ENCODE measurements around the gene PEDS1.
"Not testable (repeated sequence)": the region's sequence is repeated elsewhere in the genome, so short reads cannot be mapped to it uniquely, and the experiment has no call there.

Gene PEDS1

DNA sequence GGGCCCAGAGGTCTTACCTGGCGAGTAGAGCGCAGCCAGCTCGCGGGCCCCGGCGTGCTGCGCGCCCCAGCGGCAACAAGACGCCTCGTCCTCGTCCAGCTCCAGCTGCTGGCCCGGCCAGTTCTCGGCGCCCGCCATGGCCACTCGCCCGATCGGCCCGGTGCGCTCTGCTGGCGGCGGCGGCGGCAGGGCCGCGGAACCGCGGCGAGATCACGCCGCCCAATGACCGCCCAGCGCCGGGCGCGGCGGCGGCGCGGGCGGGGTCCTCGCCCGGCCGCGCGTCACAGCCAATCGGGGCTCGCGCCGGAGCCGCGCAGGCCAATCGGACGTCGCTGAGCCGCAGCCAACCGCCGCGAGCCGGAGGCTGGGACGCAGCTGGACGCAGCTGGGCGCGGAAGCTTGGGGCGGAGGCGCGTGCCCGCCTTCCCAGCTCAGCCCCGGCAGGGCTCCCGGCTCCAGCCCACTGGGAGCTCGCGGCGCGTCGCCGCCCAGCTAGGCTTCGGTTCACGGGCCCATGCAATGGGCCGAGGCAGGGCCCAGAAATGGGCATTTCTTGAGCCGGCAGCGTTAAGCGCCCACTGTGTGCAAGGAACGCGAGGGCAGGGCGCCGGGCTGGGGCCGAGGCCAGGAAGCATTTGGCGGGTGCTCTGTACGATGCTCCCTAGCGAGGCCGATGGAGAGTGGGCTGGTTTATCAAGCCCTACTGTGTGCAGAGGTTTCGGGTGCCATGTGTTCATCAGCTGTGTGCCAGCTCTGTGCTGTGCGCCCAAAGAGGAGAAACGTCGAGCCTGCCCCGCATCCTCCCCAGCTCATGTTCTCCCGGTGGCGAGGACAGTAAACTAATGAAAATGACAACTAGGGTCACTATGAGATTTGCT lies at the start of gene PEDS1:
Gene PEDS1 (minus strand): TSS at position 224 of the 878 bp plus-strand sequence. CDS start 86 bp downstream, at position 138.
- DNase-seq (ENCODE audit: low read depth): no peak

DNA sequence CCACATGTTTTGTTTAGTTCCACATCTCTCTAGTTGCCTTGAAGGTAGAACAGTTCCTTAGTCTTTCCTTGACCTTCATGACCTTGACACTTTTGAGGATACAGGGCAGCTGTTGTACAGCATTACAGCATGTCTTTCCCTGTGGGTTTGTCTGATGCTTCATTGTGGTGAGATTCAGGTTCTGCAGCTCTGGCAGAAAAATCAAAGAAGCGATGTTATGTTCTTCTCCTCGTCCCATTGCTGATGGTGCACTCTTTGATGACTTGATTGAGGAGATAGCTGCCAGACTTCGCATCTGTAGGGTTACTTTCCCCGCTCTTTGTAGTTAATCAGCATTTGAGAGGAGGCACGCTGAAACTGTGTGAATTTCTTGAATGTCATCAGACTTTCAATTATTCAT lies 49.2 kb upstream of the PEDS1 start:
- no peak for DNase-seq (ENCODE audit: low read depth)

DNA sequence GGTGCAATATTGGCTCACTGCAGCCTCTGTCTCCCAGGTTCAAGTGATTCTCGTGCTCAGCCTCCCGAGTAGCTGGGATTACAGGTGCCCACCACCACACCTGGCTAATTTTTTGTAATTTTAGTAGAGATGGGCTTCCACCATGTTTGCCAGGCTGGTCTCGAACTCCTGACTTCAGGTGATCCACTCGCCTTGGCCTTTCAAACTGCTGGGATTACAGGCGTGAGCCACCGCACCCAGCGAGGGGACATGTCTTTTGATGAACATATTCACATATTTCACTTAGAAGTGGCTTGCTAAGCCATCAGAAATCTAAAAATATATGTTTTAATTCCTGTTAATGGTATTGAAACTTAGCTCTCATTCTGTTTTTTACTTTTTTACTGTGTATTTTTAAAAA lies 48.2 kb upstream of the PEDS1 start:
- DNase-seq (ENCODE audit: low read depth): not testable (repeated sequence)

- DNase-seq (ENCODE audit: low read depth): no peak
These were observed 47.1 kb upstream of the PEDS1 start for GRCh38 chr20:50200482-50201104.

GRCh38 chr20:50199703-50200102 lies 46.2 kb upstream of the PEDS1 start:
- DNase-seq (ENCODE audit: low read depth): no peak

DNA sequence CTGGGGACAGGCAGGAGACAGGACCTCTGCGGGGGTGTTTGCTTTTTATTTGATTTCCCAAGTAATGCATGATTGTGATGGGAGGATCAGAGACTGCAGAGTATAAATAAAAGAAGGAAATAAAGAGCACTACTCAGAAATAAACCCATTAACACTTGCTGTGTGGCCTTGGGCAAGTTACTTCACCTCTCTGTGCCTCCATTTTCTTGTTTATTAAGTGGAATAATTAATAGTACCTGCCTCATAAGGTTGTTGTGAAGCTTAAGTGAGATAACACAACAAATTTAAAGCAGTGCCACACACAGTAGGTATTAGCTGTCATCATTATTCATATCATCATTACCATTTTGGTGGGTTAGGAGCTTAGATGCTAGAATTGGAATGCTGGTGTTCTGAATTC lies 45.2 kb upstream of the PEDS1 start:
- DNase-seq (ENCODE audit: low read depth): no peak

- DNase-seq (ENCODE audit: low read depth): no peak
These were observed 44.7 kb upstream of the PEDS1 start for GRCh38 chr20:50198180-50198666.

- DNase-seq (ENCODE audit: low read depth): no peak
These were observed 44.1 kb upstream of the PEDS1 start for GRCh38 chr20:50197463-50198179.

DNA sequence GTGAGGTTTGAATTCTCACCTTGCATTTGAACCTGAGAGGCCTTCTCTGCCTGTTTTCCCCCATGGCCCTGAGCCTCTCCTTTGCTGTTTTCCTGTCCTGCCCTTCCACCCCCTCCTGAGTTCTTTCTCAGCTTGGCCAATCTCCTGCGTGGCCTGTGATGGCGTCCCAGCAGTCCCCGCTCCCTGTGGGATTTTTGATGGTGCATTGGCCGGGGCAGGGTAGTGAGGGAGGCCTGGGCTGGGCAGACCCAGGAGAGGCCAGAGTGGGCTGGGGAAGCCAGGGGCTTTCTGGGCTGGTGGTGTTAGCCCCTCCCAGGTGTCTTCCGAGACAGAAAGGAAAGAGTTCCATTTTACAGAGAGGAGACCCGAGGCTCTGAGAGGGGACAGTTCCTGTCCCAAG lies 43.4 kb upstream of the PEDS1 start:
- DNase-seq (ENCODE audit: low read depth): no peak

DNA sequence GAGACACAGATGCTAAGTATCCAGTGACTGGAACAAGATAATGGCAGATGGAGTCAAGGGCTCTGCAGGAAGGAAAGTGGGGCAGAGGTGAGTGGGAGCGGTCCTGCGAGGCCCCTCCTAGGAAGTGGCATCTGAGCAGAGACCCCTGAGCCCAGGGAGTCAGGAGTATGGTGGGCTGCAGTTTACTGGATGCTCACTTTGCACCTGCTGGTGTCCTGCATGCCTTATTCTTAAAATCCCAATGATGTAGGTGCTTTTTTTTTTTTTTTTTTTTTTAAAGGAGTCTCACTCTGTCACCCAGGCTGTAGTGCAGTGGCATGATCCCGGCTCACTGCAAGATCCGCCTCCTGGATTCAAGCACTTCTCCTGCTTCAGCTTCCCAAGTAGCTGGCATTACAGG lies 42.7 kb upstream of the PEDS1 start:
- DNase-seq (ENCODE audit: low read depth): no peak

DNA sequence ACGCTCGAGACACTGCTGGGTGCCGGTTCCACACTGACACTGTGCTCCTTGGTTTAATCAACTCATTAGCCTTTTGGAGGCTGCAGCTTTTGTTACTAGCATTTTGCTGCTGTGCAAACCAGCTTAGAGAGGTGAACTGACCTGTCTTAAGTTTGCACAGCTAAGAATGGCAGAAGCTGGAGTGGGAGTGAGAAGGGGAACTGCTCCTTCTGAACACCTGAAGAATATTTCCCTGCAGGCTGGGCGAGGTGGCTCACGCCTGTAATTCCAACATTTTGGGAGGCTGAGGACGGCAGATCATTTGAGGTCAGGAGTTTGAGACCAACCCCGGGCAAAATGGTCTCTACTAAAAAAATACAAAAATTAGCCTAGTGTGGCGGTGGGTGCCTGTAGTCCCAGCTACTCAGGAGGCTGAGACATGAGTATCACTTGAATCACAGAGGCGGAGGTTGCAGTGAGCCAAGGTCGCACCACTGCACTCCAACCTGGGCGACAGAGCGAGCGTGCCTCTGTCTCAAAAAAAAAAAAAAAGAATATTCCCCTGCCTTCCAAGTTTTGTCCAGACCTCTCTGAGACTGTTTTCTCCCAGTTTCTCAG lies 42.1 kb upstream of the PEDS1 start:
- no peak for DNase-seq (ENCODE audit: low read depth)

DNA sequence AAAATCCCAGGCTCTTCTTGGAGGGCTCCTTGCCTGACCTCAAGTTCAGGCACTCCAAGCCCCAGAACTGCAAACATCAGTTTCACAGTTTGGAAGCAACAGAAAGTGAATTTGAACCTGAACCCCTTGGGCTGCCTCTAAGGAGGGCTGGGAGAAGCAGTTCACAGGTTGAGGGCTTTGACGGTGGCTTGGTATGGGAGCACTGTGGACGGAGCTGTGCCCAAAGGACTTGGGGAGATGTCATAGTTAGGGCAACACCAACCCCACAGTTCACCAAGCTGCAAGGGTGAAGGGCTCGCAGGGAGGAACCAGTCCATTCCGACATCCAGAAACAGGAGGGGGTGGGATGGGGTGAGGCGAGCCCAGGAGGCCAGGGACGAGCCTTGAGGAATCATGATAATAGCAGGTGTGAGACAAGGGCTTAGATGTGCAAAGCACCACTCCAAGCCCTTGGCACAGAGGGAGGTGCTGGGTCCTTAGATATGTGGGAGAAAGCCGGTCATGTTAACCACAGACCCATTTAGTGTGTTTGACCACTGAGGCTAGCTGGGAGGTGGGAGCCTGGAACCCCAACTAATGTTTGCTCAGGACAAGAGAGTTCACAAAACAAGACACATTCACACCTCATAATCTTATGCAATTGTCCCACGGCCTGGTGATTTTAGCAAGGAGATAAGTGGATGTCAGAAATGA lies 41.5 kb upstream of the PEDS1 start:
- DNase-seq (ENCODE audit: low read depth): no peak

DNA sequence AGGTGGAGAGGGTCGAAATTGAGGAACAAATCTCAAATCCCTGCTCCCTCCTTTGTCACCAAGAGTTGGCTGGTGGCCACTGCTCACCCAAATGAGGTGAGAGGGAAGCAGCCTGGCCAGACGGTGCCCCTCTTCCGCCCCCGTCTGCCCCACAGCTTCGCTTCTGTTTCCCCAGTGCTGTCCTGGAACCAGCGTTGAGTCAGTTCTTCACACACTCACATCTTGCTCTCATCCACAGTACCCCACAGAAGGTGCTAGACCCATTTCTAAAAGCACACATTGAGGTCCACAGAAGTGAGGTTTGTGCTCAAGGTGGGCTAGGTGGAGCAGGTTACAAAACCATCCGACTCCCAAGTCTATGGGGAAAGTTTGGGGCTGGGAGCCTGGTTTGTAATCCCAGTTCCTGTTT lies 40.9 kb upstream of the PEDS1 start:
- no peak for DNase-seq (ENCODE audit: low read depth)

DNA sequence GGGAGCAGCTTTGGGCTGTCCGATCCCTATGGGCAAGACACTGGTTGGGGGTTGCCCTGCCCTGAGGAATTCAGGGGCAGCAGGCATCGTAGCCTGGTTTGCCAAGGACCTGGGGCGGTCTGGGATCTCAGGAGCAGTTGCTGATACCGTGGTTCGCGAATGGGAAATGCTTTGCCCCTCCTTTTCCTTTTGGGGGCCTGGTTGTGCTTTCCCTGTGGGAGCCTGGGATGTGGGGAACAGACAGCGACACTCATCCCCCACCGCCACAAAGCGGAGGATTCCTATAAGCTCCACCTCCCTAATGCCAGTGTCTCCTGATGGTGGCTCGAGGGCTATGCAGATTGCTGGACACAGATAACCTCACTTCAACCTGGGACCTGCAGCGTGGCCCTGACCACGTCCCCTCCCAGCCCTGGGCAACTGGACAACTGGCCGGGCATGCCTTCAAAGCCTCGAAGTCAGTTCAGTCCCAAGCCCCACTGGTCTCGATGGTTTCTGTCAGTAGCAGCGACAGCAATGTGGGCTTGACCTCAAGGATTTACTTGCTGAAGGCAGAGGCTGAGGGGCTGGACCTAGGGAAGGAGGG lies 40.4 kb upstream of the PEDS1 start:
- DNase-seq (ENCODE audit: low read depth): no peak

DNA sequence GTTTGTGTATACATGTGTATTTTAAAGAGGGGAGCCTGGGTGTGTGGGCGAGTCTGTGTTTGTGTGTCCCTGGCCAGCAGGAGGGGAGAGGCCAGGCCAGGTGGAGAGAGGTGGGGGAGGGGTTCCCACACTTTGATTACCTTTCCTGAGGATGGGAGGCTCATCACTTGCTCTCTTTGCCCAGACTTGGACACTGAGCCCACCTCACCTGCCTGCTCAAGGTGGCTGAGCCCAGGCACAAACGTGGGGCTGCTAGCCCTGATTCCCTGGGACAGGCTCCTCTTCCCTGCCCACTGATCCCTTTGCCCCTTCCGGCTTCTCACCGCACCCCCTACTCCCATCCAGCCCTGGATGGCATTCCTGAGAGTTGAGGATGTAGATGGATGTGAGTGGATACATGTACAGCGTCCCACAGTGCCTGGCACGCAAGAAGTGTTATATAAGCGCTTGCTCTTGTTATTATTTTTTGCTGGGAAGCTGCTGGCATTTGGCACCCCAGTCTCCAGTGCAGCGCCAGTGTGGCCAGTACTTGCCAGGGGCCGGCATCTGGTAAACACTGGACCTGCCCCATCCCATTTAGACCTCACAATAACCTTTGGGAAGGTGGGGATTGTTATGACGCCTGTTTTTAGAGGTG lies 39.8 kb upstream of the PEDS1 start:
- no peak for DNase-seq (ENCODE audit: low read depth)

DNA sequence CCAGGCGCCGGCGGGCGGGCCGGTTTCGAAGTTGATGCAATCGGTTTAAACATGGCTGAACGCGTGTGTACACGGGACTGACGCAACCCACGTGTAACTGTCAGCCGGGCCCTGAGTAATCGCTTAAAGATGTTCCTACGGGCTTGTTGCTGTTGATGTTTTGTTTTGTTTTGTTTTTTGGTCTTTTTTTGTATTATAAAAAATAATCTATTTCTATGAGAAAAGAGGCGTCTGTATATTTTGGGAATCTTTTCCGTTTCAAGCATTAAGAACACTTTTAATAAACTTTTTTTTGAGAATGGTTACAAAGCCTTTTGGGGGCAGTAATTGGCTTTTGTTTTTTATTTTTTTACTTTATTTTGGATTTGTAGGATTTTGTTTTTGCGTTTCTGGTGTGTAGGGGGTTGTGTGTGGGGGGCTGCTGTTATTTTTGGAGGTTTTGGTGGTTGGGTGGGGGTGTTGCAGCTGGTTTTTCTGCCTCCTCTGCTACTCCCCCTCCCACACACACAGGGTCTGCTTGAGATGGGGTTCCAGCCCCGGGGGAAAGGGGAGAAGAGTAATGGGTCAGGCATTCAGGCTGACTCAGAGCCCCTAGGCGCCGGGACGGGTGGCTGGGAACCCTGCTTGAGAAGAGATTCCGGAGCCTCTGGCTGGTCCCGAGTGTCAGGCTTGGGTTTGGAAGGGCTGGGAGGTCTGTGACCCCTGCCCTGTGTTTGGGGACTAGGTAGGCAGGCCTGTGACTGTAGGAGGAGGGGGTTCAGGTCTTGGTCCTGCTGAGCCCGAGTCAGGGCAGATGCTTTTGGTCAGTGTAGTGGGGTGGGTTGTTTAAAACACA lies 39.1 kb upstream of the PEDS1 start:
- DNase-seq (ENCODE audit: low read depth): no peak

DNA sequence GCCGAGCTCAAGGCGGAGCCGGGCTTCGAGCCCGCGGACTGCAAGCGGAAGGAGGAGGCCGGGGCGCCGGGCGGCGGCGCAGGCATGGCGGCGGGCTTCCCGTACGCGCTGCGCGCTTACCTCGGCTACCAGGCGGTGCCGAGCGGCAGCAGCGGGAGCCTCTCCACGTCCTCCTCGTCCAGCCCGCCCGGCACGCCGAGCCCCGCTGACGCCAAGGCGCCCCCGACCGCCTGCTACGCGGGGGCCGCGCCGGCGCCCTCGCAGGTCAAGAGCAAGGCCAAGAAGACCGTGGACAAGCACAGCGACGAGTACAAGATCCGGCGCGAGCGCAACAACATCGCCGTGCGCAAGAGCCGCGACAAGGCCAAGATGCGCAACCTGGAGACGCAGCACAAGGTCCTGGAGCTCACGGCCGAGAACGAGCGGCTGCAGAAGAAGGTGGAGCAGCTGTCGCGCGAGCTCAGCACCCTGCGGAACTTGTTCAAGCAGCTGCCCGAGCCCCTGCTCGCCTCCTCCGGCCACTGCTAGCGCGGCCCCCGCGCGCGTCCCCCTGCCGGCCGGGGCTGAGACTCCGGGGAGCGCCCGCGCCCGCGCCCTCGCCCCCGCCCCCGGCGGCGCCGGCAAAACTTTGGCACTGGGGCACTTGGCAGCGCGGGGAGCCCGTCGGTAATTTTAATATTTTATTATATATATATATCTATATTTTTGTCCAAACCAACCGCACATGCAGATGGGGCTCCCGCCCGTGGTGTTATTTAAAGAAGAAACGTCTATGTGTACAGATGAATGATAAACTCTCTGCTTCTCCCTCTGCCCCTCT lies 38.2 kb upstream of the PEDS1 start:
- DNase-seq (ENCODE audit: low read depth): no peak

- no peak for DNase-seq (ENCODE audit: low read depth)
These were observed 37.6 kb upstream of the PEDS1 start for GRCh38 chr20:50191065-50191543.
